ENCODE results near the gene CALHM2.

Gene CALHM2

DNA sequence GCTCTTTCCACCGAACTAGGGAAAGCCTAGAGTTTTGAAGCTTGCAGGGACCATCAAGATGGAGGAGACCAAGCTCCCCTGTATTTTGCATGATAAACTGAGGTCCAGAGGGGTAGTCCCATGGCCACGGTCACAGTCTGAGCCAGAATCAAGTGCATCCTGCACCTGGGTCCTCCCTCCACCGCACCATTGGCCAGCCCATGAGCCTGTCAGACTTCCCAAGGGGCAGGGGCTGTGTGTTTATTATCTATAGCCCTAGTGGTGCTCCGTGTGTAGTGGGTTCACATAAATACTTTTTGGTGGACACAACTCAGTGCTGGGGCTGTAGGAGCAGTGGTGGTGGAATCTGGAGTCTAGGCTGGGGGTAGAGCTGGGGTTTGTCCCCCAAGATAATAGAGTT is 23.3 kb upstream of the CALHM2 start:
- no peak for TF ChIP-seq CTCF (IDR thresholded peaks at IDR 0.05; ENCODE audit: control insufficient read depth, extremely low read depth, insufficient read depth)
- DNase-seq (ENCODE audit: low read depth), result no peak
- no peak overlapping the region for H3K4me3 ChIP-seq (ENCODE audit: low read depth, low read length)

GRCh38 chr10:103474077-103474476 is 21.9 kb upstream of the CALHM2 start:
- no peak for DNase-seq (ENCODE audit: low read depth)
- H3K4me3 ChIP-seq (ENCODE audit: low read depth, low read length), result no peak overlapping the region
- no peak for TF ChIP-seq CTCF (IDR thresholded peaks at IDR 0.05; ENCODE audit: control insufficient read depth, extremely low read depth, insufficient read depth)

DNA sequence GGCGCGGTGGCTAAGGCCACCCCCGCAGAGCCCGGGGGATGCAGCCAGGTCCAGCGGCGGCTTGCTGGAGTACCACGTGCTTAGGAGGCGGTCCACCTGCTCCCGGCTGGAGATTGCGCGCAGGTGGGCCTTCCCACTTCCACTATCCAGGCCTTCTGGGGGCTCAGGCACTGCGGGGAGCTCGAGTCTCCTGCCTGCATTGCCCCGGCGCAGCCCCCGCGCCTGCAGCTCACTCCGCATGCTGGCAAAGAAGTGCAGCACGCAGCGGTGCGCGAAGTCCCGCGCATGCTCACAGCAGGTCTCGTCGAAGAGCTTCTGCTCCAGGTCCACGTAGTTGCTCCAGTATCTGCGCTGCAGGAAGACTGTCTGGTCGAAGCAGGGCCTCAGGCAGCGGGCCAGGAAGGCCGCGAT is 21.1 kb upstream of the CALHM2 start:
- no peak for DNase-seq (ENCODE audit: low read depth)
- no peak for TF ChIP-seq CTCF (IDR thresholded peaks at IDR 0.05; ENCODE audit: control insufficient read depth, extremely low read depth, insufficient read depth)
- no peak overlapping the region for H3K4me3 ChIP-seq (ENCODE audit: low read depth, low read length)

DNA sequence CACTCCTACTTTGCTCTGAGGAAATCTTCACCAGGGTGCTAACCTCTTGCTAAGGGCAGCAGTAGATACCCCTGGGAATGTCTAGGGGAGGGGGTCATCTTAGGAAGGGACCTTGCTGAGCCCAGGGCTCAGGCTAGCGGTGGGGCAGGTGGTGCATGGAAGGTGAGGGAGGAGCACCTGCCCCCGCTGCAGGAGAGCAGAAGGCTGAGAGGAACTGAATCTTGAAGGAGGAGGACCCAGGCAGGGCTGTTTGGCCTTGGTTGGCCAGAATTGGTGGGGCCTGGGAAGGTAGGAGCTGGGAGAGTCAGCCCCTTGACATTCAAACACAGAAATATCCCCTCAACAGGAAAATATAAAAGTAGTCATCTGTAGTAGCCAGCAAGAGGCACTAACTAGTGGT is 19.8 kb upstream of the CALHM2 start:
- no peak for TF ChIP-seq CTCF (IDR thresholded peaks at IDR 0.05; ENCODE audit: control insufficient read depth, extremely low read depth, insufficient read depth)
- DNase-seq (ENCODE audit: low read depth), result no peak
- no peak overlapping the region for H3K4me3 ChIP-seq (ENCODE audit: low read depth, low read length)

- H3K4me3 ChIP-seq (ENCODE audit: low read depth, low read length), result no peak overlapping the region
- no peak for TF ChIP-seq CTCF (IDR thresholded peaks at IDR 0.05; ENCODE audit: control insufficient read depth, extremely low read depth, insufficient read depth)
- no peak for DNase-seq (ENCODE audit: low read depth)
These were observed 18.8 kb upstream of the CALHM2 start for GRCh38 chr10:103470761-103471653.

DNA sequence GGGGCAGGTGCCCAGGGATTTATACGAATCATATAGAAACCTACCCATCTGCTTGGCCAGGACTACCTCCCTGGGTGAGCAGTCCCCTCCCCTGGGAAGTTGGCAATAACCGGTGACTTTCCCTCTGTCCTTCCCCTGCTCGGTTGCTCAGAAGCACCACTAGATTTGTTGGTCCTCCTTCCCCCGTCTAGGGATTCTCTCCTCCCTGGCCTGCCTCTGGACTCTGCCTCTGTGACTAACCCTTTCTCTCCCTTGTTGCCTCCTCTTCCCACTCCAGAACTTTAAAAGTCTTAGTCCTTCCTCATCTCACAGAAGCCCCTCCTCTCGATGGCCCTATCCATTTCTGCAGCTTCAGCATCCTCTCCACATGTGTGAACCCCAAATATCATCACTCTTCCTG is 17.0 kb upstream of the CALHM2 start:
- H3K4me3 ChIP-seq (ENCODE audit: low read depth, low read length), result no peak overlapping the region
- DNase-seq (ENCODE audit: low read depth), result no peak
- TF ChIP-seq CTCF (IDR thresholded peaks at IDR 0.05; ENCODE audit: control insufficient read depth, extremely low read depth, insufficient read depth), result no peak

- H3K4me3 ChIP-seq (ENCODE audit: low read depth, low read length), result no peak overlapping the region
- no peak for DNase-seq (ENCODE audit: low read depth)
- no peak for TF ChIP-seq CTCF (IDR thresholded peaks at IDR 0.05; ENCODE audit: control insufficient read depth, extremely low read depth, insufficient read depth)
These were observed 15.2 kb upstream of the CALHM2 start for GRCh38 chr10:103467406-103467805.

Data from LNCaP clone FGC (cell line).